Smooth muscle cell (in vitro differentiated cells): ENCODE measurements around the gene ETNK1. TPM values are rescaled to one million over a fixed set of nuclear protein-coding genes. Genes with fewer than 3 reads are reported as not detected.

Source experiments
- DNase-seq: peaks from one replicate; lab custom pipeline; 2025; ENCODE audit not compliant: unreplicated experiment; lab: John Stamatoyannopoulos, UW
- H2AFZ ChIP-seq: fragments of 200-600 bp; sonication (generic); 2 replicates; pipeline ENCODE4 v1.6.0; 2016; ENCODE audit warnings: antibody characterized with exemption, low read depth, mild to moderate bottlenecking
- H3F3A ChIP-seq: fragments of 200-600 bp; sonication (generic); 2 replicates; pipeline ENCODE4 v1.6.0; 2017; ENCODE audit warnings: antibody characterized with exemption, low read depth
- H3K27ac ChIP-seq: fragments of 200-600 bp; sonication (generic); 2 replicates; pipeline ENCODE4 v1.5.1; 2016; ENCODE audit warnings: low read depth, mild to moderate bottlenecking
- H3K27me3 ChIP-seq: fragments of 200-600 bp; sonication (generic); 2 replicates; pipeline ENCODE4 v1.6.1; 2016; ENCODE audit warnings: low read depth, mild to moderate bottlenecking
- H3K36me3 ChIP-seq: fragments of 200-600 bp; sonication (generic); 2 replicates; pipeline ENCODE4 v1.5.1; 2016; ENCODE audit warnings: low read depth
- H3K4me1 ChIP-seq: fragments of 200-600 bp; sonication (generic); 2 replicates; pipeline ENCODE4 v1.5.1; 2016; ENCODE audit warnings: low read depth
- H3K4me2 ChIP-seq: fragments of 200-600 bp; sonication (generic); 2 replicates; pipeline ENCODE4 v1.6.0; 2016; ENCODE audit warnings: mild to moderate bottlenecking
- H3K4me3 ChIP-seq: fragments of 200-600 bp; sonication (generic); 2 replicates; pipeline ENCODE4 v1.5.1; 2016; ENCODE audit warnings: mild to moderate bottlenecking
- H3K79me2 ChIP-seq: fragments of 200-600 bp; sonication (generic); 2 replicates; pipeline ENCODE4 v1.6.0; 2016; ENCODE audit warnings: low read depth, mild to moderate bottlenecking
- H3K9ac ChIP-seq: fragments of 200-600 bp; sonication (generic); 2 replicates; pipeline ENCODE4 v1.6.0; 2016; ENCODE audit warnings: low read depth
- H3K9me3 ChIP-seq: fragments of 200-600 bp; sonication (generic); replicated peaks from 2 replicates; pipeline ENCODE4 v1.5.1; 2016; ENCODE audit warnings: low read depth
- H4K20me1 ChIP-seq: fragments of 200-600 bp; sonication (generic); 2 replicates; pipeline ENCODE4 v1.6.0; 2016; ENCODE audit warnings: low read depth
- CTCF ChIP-seq: fragments of 200-600 bp; sonication (generic); IDR thresholded peaks from 2 replicates; pipeline ENCODE4 v1.5.1; 2017; ENCODE audit warnings: borderline replicate concordance, mild to moderate bottlenecking, antibody characterized with exemption; ENCODE audit not compliant: insufficient read depth, poor library complexity, severe bottlenecking
- WGBS: methylation state at CpG from one replicate; pipeline ENCODE4 v1.1.7; 2016; ENCODE audit warnings: low lambda C conversion rate; 5-methylcytosine and 5-hydroxymethylcytosine counted together
- polyA plus RNA-seq: library from polyadenylated mRNA; unstranded; fragments of >200 nt; fragmentation: Nextera tagmentation; extraction: Ambion mirVana; gene quantifications from 2 replicates; pipeline ENCODE4 v1.2.1, GENCODE V29; 2016
- total RNA-seq: library from RNA; depleted of rRNA; stranded (reverse); fragments of >200 nt; gene quantifications from 2 replicates; pipeline ENCODE4 v1.2.3, GENCODE V29; 2014

ETNK1 gene
- total and polyA plus RNA-seq, 2 experiments from 2014 or later, result 19.2 to 35.7 TPM

- no peaks in the 10 kb centered on the region for H3K9me3 ChIP-seq
- H3K4me2 ChIP-seq, result no peak overlapping the region
- H3F3A ChIP-seq, result no peaks in the 10 kb centered on the region
- peaks cover 4% of the 10 kb centered on the region for H3K4me1 ChIP-seq
- H3K27ac ChIP-seq, result no peak overlapping the region
- H3K9ac ChIP-seq, result no peak overlapping the region
- TF ChIP-seq CTCF, result no peak
- H2AFZ ChIP-seq, result no peak overlapping the region
- no peaks in the 10 kb centered on the region for H3K36me3 ChIP-seq
- H3K4me3 ChIP-seq, result no peak overlapping the region
- no peaks in the 10 kb centered on the region for H3K27me3 ChIP-seq
- DNase-seq, result no peak
- peaks cover 84% of the 10 kb centered on the region for H3K79me2 ChIP-seq
- WGBS, result 97% methylated on average over 2 of the region's 2 CpGs
- H4K20me1 ChIP-seq, result peaks cover 86% of the 10 kb centered on the region
Observed at GRCh38 chr12:22640851-22641250, 15.9 kb downstream of the ETNK1 start.

- no peak overlapping the region for H3K27ac ChIP-seq
- no peak overlapping the region for H2AFZ ChIP-seq
- DNase-seq, result no peak
- H3K4me2 ChIP-seq, result no peak overlapping the region
- TF ChIP-seq CTCF, result no peak
- H3K27me3 ChIP-seq, result no peaks in the 10 kb centered on the region
- no peaks in the 10 kb centered on the region for H3F3A ChIP-seq
- H3K4me3 ChIP-seq, result no peak overlapping the region
- H4K20me1 ChIP-seq, result peaks cover 84% of the 10 kb centered on the region
- H3K9ac ChIP-seq, result no peak overlapping the region
- no peaks in the 10 kb centered on the region for H3K4me1 ChIP-seq
- peaks cover 77% of the 10 kb centered on the region for H3K79me2 ChIP-seq
- WGBS, result 88% methylated on average over 3 of the region's 3 CpGs
- no peaks in the 10 kb centered on the region for H3K9me3 ChIP-seq
- no peaks in the 10 kb centered on the region for H3K36me3 ChIP-seq
Observed at GRCh38 chr12:22641353-22642053, 16.5 kb downstream of the ETNK1 start.

GRCh38 chr12:22648668-22649067, 23.7 kb downstream of the ETNK1 start:
- Histone ChIP-seq H3K9ac (no peak overlapping the region), H3K4me2 (no peak overlapping the region), H3K27ac (no peak overlapping the region), H4K20me1 (peaks cover 46% of the 10 kb centered on the region), H3K36me3 (no peaks in the 10 kb centered on the region), H3K9me3 (no peaks in the 10 kb centered on the region), H3K79me2 (peaks cover 57% of the 10 kb centered on the region), H3K27me3 (no peaks in the 10 kb centered on the region), H3K4me3 (no peak overlapping the region), H3F3A (no peaks in the 10 kb centered on the region), H2AFZ (no peak overlapping the region), H3K4me1 (no peaks in the 10 kb centered on the region)
- no peak for DNase-seq
- 96% methylated on average over 3 of the region's 3 CpGs for WGBS
- no peak for TF ChIP-seq CTCF

GRCh38 chr12:22653075-22653474, 28.1 kb downstream of the ETNK1 start:
- 96% methylated on average over 2 of the region's 2 CpGs for WGBS
- TF ChIP-seq CTCF, result no peak
- no peak overlapping the region for H3K4me3 ChIP-seq
- no peaks in the 10 kb centered on the region for H3F3A ChIP-seq
- peaks cover 62% of the 10 kb centered on the region for H3K79me2 ChIP-seq
- DNase-seq, result no peak
- no peak overlapping the region for H3K9ac ChIP-seq
- peaks cover 60% of the 10 kb centered on the region for H4K20me1 ChIP-seq
- H3K4me1 ChIP-seq, result no peaks in the 10 kb centered on the region
- H3K9me3 ChIP-seq, result no peaks in the 10 kb centered on the region
- no peaks in the 10 kb centered on the region for H3K36me3 ChIP-seq
- H3K27ac ChIP-seq, result no peak overlapping the region
- H2AFZ ChIP-seq, result no peak overlapping the region
- H3K27me3 ChIP-seq, result no peaks in the 10 kb centered on the region
- H3K4me2 ChIP-seq, result no peak overlapping the region
